ENCODE data around the gene ADAMTS6. TPM values are rescaled to one million over a fixed set of nuclear protein-coding genes. Genes with fewer than 3 reads are reported as not detected.

The ADAMTS6 gene
- total RNA-seq, 2 experiments from 2014 or later: 2.0 to 2.6 TPM

- Histone ChIP-seq H3K27me3 (ENCODE audit: control insufficient read depth in 1 of 2, insufficient read depth in 2 of 2, low read length in 2 of 2) (no peaks in the 10 kb centered on the region), H3K27ac (ENCODE audit: low read depth in 1 of 2, low read length in 2 of 2) (no peak overlapping the region), H3K36me3 (ENCODE audit: insufficient read depth, low read length) (no peaks in the 10 kb centered on the region), H3K9me3 (ENCODE audit: control insufficient read depth in 1 of 2, insufficient read depth in 1 of 2, low read length in 2 of 2) (no peaks in the 10 kb centered on the region), H3K4me3 (ENCODE audit: low read length) (no peak overlapping the region), H3K4me1 (ENCODE audit: insufficient read depth, low read length) (no peaks in the 10 kb centered on the region)
- no peak for ATAC-seq (ENCODE audit: poor library complexity)
- CTCF ChIA-PET: no interaction called here
- no peaks in the 10 kb centered on the region for H3K36me3 Mint-ChIP-seq (ENCODE audit: low read depth)
- H3K27ac Mint-ChIP-seq: no peak overlapping the region
- H3K27me3 Mint-ChIP-seq: no peaks in the 10 kb centered on the region
- TF ChIP-seq CTCF (IDR thresholded peaks at IDR 0.05): no peak
- H3K9me3 Mint-ChIP-seq: no peaks in the 10 kb centered on the region
- no peaks in the 10 kb centered on the region for H3K4me1 Mint-ChIP-seq (ENCODE audit: low read depth)
- intact Hi-C loops (cut with DNase I, micrococcal nuclease): no loop called here
- no peak for DNase-seq
- H3K4me3 Mint-ChIP-seq: no peak overlapping the region
- POLR2A ChIA-PET: no interaction called here
These were observed 39.9 kb downstream of the ADAMTS6 start for GRCh38 chr5:65441800-65442199.

GRCh38 chr5:65440456-65440855 is 41.3 kb downstream of the ADAMTS6 start:
- Histone ChIP-seq H3K27ac (ENCODE audit: low read depth in 1 of 2, low read length in 2 of 2) (no peak overlapping the region), H3K27me3 (ENCODE audit: control insufficient read depth in 1 of 2, insufficient read depth in 2 of 2, low read length in 2 of 2) (no peaks in the 10 kb centered on the region), H3K4me1 (ENCODE audit: insufficient read depth, low read length) (no peaks in the 10 kb centered on the region), H3K9me3 (ENCODE audit: control insufficient read depth in 1 of 2, insufficient read depth in 1 of 2, low read length in 2 of 2) (no peaks in the 10 kb centered on the region), H3K4me3 (ENCODE audit: low read length) (no peak overlapping the region), H3K36me3 (ENCODE audit: insufficient read depth, low read length) (no peaks in the 10 kb centered on the region)
- H3K4me1 Mint-ChIP-seq (ENCODE audit: low read depth): no peaks in the 10 kb centered on the region
- POLR2A ChIA-PET: no interaction called here
- no peaks in the 10 kb centered on the region for H3K9me3 Mint-ChIP-seq
- H3K36me3 Mint-ChIP-seq (ENCODE audit: low read depth): no peaks in the 10 kb centered on the region
- no peak overlapping the region for H3K4me3 Mint-ChIP-seq
- intact Hi-C loops (cut with DNase I, micrococcal nuclease): no loop called here
- no peak for ATAC-seq (ENCODE audit: poor library complexity)
- TF ChIP-seq CTCF (IDR thresholded peaks at IDR 0.05): no peak
- H3K27me3 Mint-ChIP-seq: no peaks in the 10 kb centered on the region
- DNase-seq: no peak
- CTCF ChIA-PET: no interaction called here
- H3K27ac Mint-ChIP-seq: no peak overlapping the region

- ATAC-seq (ENCODE audit: poor library complexity) (no peak), DNase-seq (no peak)
- no peaks in the 10 kb centered on the region for H3K9me3 Mint-ChIP-seq
- Histone ChIP-seq H3K4me3 (ENCODE audit: low read length) (no peak overlapping the region), H3K9me3 (ENCODE audit: control insufficient read depth in 1 of 2, insufficient read depth in 1 of 2, low read length in 2 of 2) (no peaks in the 10 kb centered on the region), H3K36me3 (ENCODE audit: insufficient read depth, low read length) (no peaks in the 10 kb centered on the region), H3K4me1 (ENCODE audit: insufficient read depth, low read length) (no peaks in the 10 kb centered on the region), H3K27me3 (ENCODE audit: control insufficient read depth in 1 of 2, insufficient read depth in 2 of 2, low read length in 2 of 2) (peaks cover 0 to 3% of the 10 kb centered on the region in 2 experiments), H3K27ac (ENCODE audit: low read depth in 1 of 2, low read length in 2 of 2) (no peak overlapping the region)
- ChIA-PET CTCF (no interaction called here), POLR2A (no interaction called here)
- H3K4me3 Mint-ChIP-seq: no peak overlapping the region
- no peaks in the 10 kb centered on the region for H3K36me3 Mint-ChIP-seq (ENCODE audit: low read depth)
- H3K4me1 Mint-ChIP-seq (ENCODE audit: low read depth): no peaks in the 10 kb centered on the region
- H3K27ac Mint-ChIP-seq: no peak overlapping the region
- no peaks in the 10 kb centered on the region for H3K27me3 Mint-ChIP-seq
- no peak for TF ChIP-seq CTCF (IDR thresholded peaks at IDR 0.05)
- intact Hi-C loops (cut with DNase I, micrococcal nuclease): no loop called here
These were observed 47.6 kb downstream of the ADAMTS6 start for GRCh38 chr5:65434122-65434521.

Data from CD4-positive, alpha-beta T cell (primary cell).